NT2/D1 (cell line): Measurements from ENCODE around the gene SPAG17.

ENCODE experiments used
- YY1 ChIP-seq: IDR thresholded peaks from 2 replicates; pipeline ENCODE4 v1.6.1; 2011; ENCODE audit not compliant: insufficient read length, insufficient read depth
- ZNF274 ChIP-seq: IDR thresholded peaks from 2 replicates; pipeline ENCODE4 v1.6.1; 2011; ENCODE audit warnings: mild to moderate bottlenecking, low read depth, low read length

DNA sequence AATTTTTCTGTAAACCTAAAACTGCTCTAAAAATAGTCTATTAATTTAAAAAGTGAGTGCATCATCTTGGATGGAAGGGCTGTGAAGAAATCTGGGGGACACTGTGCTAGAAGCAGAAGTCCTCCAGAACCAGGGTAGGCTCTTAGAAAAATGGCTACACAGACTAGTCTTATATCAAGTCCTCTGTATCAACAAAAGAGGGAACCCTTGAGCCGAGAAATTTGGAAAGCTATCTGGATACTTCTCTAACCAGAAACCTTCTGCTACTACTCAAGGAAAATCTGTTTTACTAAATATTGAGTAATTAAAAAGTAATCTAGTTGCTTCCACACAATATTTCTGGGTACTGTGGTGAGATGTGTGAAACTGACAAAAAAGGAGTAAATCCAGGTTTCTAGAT is 163.4 kb downstream of the SPAG17 start:
- TF ChIP-seq YY1 (no peak), ZNF274 (no peak)
